Measurements from ENCODE around the gene ABCG8. TPM values are rescaled to one million over a fixed set of nuclear protein-coding genes. Genes with fewer than 3 reads are reported as not detected.

ABCG8 gene
- total RNA-seq, 4 donors from 2014 or later = not detected

DNA sequence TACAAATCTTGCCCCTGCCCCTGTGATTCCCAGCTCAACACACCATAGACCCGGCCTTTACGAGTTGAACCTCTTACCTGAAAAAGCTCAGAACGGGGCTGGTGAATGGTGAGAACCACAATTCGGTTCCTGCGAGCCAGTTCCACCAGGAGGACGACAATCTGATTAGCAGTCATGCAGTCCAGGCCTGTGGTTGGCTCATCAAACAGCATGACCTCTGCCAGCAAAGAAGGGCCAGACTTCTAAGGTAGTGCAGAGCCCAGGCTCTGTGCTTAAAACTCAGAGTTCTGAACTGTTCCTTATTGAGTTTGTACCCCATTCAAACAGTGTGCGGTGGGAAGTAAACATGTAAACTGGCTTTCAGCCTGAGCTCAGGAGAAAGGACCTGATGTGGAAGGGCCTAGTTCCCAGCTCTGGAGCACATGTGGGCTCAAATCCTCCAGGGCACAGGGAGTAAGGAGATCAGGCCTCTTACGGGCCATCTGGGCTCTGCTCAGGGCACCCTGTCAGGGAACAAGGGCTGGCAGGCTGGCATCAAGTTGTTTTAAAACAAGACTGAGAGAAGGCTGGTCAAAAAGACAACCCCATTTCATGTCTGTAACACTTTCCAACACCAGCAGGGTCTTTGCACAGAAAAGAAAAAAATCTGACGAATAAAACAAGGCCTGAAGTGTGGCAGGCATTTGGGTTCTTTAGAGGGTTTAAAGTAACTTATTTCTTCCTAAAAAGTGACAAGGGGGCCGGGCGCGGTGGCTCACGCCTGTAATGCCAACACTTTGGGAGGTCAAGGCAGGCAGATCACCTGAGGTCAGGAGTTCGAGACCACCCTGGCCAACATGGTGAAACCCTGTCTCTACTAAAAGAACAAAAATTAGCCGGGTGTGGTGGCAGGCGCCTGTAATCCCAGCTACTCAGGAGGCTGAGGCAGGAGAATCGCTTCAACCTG is 12.2 kb upstream of the ABCG8 start:
- H3K9me3 ChIP-seq = no peaks in the 10 kb centered on the region
- intact Hi-C loops (cut with DNase I) = no loop called here
- DNase-seq (ENCODE audit: extremely low spot score) = peak; percentile 64
- TF ChIP-seq EP300 (IDR thresholded peaks at IDR 0.05) = no peak
- no peak for TF ChIP-seq POLR2A (IDR thresholded peaks at IDR 0.05; ENCODE audit: low read depth)
- TF ChIP-seq POLR2AphosphoS5 (IDR thresholded peaks at IDR 0.05) = no peak
- TF ChIP-seq, protein P1, sequence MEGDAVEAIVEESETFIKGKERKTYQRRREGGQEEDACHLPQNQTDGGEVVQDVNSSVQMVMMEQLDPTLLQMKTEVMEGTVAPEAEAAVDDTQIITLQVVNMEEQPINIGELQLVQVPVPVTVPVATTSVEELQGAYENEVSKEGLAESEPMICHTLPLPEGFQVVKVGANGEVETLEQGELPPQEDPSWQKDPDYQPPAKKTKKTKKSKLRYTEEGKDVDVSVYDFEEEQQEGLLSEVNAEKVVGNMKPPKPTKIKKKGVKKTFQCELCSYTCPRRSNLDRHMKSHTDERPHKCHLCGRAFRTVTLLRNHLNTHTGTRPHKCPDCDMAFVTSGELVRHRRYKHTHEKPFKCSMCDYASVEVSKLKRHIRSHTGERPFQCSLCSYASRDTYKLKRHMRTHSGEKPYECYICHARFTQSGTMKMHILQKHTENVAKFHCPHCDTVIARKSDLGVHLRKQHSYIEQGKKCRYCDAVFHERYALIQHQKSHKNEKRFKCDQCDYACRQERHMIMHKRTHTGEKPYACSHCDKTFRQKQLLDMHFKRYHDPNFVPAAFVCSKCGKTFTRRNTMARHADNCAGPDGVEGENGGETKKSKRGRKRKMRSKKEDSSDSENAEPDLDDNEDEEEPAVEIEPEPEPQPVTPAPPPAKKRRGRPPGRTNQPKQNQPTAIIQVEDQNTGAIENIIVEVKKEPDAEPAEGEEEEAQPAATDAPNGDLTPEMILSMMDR (IDR thresholded peaks at IDR 0.05) = no peak
- peaks cover 0 to 2% (median 2%) of the 10 kb centered on the region in 4 donors for H3K4me1 ChIP-seq
- 92% methylated on average over 17 of the region's 17 CpGs for WGBS
- H3K27ac ChIP-seq (replicated peaks in 1 of 4) = no peak overlapping the region
- peaks cover 0 to 17% (median 1%) of the 10 kb centered on the region in 4 donors for H3K27me3 ChIP-seq
- no peak overlapping the region for H3K4me3 ChIP-seq
- no peaks in the 10 kb centered on the region for H3K36me3 ChIP-seq

DNA sequence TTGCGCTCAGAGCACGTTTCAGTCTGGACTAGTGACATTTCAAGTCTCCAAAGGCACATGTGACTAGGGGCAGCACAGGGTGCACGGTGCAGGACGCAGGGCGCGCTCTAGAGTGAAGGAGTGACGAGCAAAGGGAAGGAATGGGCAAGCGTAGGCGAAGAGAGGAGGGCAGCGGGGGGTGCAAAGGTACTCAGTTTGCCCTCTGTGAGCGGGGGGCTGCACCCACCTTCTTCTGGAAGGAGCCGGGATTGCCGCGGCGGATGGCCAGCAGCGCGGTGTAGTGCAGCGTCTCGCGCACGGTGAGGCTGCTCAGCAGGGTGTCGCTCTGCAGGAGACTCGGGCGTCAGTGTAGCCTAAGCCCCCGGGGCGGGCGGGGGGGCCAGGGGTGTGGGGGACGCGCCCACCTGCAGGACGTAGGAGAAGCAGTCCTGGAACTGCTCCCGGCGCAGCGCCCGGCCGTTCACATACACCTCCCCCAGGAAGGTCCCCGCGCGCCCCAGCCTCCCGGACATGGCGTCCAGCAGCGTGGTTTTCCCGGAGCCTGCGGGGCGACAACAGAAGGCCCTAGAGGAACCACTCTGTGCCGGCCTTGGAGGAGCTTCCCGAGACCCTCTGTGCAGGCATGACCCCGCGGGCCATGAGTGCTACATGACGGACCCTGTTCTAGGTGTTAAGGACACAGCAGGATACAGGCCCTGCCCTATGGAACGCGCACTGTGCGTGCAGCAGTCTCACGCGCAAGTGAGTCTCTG is 7.1 kb upstream of the ABCG8 start:
- Histone ChIP-seq H3K4me3 (peak overlapping the region in 2 of 4 donors; percentile 22), H3K27ac (replicated peaks in 1 of 4) (no peak overlapping the region), H3K27me3 (peaks cover 0 to 29% (median 5%) of the 10 kb centered on the region in 4 donors), H3K36me3 (no peaks in the 10 kb centered on the region), H3K4me1 (peaks cover 0 to 9% (median 8%) of the 10 kb centered on the region in 4 donors), H3K9me3 (no peaks in the 10 kb centered on the region)
- 25% methylated on average over 19 of the region's 54 CpGs for WGBS
- no peak for TF ChIP-seq POLR2A (IDR thresholded peaks at IDR 0.05; ENCODE audit: low read depth)
- TF ChIP-seq, protein P1 (IDR thresholded peaks at IDR 0.05) = no peak
- TF ChIP-seq EP300 (IDR thresholded peaks at IDR 0.05) = no peak
- no peak for TF ChIP-seq POLR2AphosphoS5 (IDR thresholded peaks at IDR 0.05)
- DNase-seq (ENCODE audit: extremely low spot score) = no peak
- intact Hi-C loops (cut with DNase I) = no loop called here

DNA sequence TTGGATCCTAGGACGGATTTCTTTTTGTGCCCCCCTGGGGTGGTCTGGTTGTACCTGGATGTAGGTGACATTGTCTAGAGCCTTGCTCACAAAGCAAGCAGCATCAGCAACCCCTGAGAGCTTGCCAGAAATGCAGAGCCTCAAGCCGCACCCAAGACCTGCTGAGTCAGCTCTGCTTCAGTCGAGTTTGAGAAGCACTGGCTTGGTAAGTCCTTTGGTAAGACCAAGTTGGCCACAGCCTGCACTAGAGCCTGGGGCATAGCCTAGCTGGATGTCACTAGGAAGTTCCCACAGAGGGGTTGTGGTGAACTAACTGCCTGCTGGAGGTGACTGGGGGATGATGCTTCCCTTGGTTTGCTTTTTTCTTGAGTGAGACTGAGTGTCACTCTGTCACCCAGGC is 6.3 kb upstream of the ABCG8 start:
- intact Hi-C loops (cut with DNase I) = no loop called here
- WGBS = 91% methylated on average over 1 of the region's 3 CpGs

DNA sequence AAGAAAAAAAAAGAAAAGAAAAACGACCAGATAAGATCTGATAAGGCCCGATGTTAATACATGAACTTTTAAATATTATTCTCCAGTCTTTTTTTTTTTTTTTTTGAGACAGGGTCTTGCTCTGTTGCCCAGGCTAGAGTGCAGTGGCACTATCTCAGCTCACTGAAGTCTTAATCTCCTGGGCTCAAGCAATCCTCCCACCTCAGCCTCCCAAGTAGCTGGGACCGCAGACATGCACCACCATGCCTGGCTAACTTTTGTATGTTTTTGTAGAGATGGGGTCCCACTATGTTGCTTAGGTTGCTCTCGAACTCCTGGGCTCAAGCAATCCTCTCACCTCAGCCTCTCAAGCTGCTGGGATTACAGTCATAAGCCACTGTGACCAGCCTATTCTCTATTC is 1.7 kb upstream of the ABCG8 start:
- H3K36me3 ChIP-seq = no peaks in the 10 kb centered on the region
- peaks cover 0 to 3% (median 2%) of the 10 kb centered on the region in 4 donors for H3K4me1 ChIP-seq
- DNase-seq (ENCODE audit: extremely low spot score) = peak; percentile 45
- WGBS = 82% methylated on average over 4 of the region's 4 CpGs
- TF ChIP-seq EP300 (IDR thresholded peaks at IDR 0.05) (no peak), POLR2AphosphoS5 (IDR thresholded peaks at IDR 0.05) (no peak), POLR2A (IDR thresholded peaks at IDR 0.05; ENCODE audit: low read depth) (no peak)
- TF ChIP-seq, protein P1 (IDR thresholded peaks at IDR 0.05) = no peak
- H3K9me3 ChIP-seq = no peaks in the 10 kb centered on the region
- intact Hi-C loops (cut with DNase I) = no loop called here
- no peak overlapping the region for H3K27ac ChIP-seq (replicated peaks in 1 of 4)
- no peak overlapping the region for H3K4me3 ChIP-seq
- peaks cover 0 to 13% (median under 1%) of the 10 kb centered on the region in 4 donors for H3K27me3 ChIP-seq

More for the DNA sequence above, 6.3 kb upstream of the ABCG8 start:
- TF ChIP-seq POLR2AphosphoS5 (IDR thresholded peaks at IDR 0.05) (no peak), EP300 (IDR thresholded peaks at IDR 0.05) (no peak), POLR2A (IDR thresholded peaks at IDR 0.05; ENCODE audit: low read depth) (no peak)
- TF ChIP-seq, protein P1 (IDR thresholded peaks at IDR 0.05) = no peak
- peaks cover 0 to 9% (median 8%) of the 10 kb centered on the region in 4 donors for H3K4me1 ChIP-seq
- peaks cover 0 to 30% (median 5%) of the 10 kb centered on the region in 4 donors for H3K27me3 ChIP-seq
- H3K36me3 ChIP-seq = no peaks in the 10 kb centered on the region
- no peak overlapping the region for H3K27ac ChIP-seq (replicated peaks in 1 of 4)
- DNase-seq (ENCODE audit: extremely low spot score) = peak; percentile 77
- no peaks in the 10 kb centered on the region for H3K9me3 ChIP-seq
- no peak overlapping the region for H3K4me3 ChIP-seq

Measured in esophagus muscularis mucosa (tissue), 4 donors.